ENCODE results near the gene WDPCP. TPM values are rescaled to one million over a fixed set of nuclear protein-coding genes. Genes with fewer than 3 reads are reported as not detected.

The WDPCP gene
- total RNA-seq, 2 experiments from 2014 or later, result 14.8 to 29.3 TPM

DNA sequence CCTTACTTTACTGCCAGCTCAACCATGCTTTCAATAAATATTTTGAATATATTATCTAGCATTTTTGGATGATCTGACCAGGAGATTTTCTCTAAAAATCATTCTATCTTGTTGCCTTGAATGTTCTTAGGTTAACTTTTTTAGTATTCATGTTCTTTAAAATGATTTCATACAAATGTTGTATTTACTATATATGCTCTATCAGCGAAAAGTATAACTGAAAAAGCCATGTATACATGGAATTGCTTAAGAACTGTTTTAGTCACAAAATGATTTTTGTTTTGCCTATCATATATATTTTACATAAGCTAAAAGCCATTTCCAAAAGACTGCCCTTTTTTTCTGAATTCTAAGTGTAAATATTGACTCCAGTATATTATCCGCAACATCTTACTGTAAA lies 213.9 kb downstream of the WDPCP start:
- Histone ChIP-seq H4K20me1 (ENCODE audit: insufficient read depth, low read length) (no peaks in the 10 kb centered on the region), H3K9me3 (ENCODE audit: low read length) (no peaks in the 10 kb centered on the region), H3K36me3 (ENCODE audit: insufficient read depth, low read length) (no peaks in the 10 kb centered on the region), H3K4me2 (ENCODE audit: low read length) (no peak overlapping the region), H2AFZ (ENCODE audit: low read length) (no peak overlapping the region), H3K27ac (ENCODE audit: low read depth, low read length, poor library complexity, severe bottlenecking) (no peak overlapping the region), H3K9me2 (ENCODE audit: insufficient read depth, low read length) (no peaks in the 10 kb centered on the region), H3K79me2 (ENCODE audit: insufficient read depth, low read depth, low read length) (no peaks in the 10 kb centered on the region), H3K4me3 (ENCODE audit: low read depth, low read length, poor library complexity, severe bottlenecking) (no peak overlapping the region), H3K4me1 (ENCODE audit: insufficient read depth, low read length, poor library complexity, severe bottlenecking) (no peaks in the 10 kb centered on the region)
- TF ChIP-seq CTCF (conservative IDR thresholded peaks at IDR 0.05; ENCODE audit: low read length), result no peak
- no peak for DNase-seq (ENCODE audit: low spot score)
- ChIA-PET CTCF (ENCODE audit: unreplicated experiment) (no interaction called here), POLR2A (no interaction called here)
- intact Hi-C loops (cut with micrococcal nuclease; ENCODE audit: unreplicated experiment), result no loop called here
- BruUV-seq (replicated peaks), result no TSS peak

DNA sequence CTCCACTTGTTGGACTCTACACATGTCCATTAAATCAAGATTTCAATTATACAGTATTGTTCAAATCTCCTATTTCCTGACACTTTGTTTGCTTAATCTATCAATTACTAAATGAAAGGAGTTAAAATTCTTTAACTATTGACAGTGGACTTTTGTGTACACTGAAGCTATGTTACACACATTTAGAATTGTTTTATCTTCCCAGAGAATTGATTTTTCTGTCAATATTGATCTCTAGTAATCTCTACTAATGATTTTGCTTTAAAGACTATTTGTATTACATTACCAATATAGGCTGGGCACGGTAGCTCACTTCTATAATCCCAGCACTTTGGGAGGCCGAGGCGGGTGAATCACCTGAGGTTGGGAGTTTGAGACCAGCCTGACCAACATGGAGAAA lies 215.7 kb downstream of the WDPCP start:
- BruUV-seq (replicated peaks), result no TSS peak
- no peaks in the 10 kb centered on the region for H3K4me1 ChIP-seq (ENCODE audit: insufficient read depth, low read length, poor library complexity, severe bottlenecking)
- H3K36me3 ChIP-seq (ENCODE audit: insufficient read depth, low read length), result no peaks in the 10 kb centered on the region
- H4K20me1 ChIP-seq (ENCODE audit: insufficient read depth, low read length), result no peaks in the 10 kb centered on the region
- no peak for DNase-seq (ENCODE audit: low spot score)
- H3K27ac ChIP-seq (ENCODE audit: low read depth, low read length, poor library complexity, severe bottlenecking), result no peak overlapping the region
- no peaks in the 10 kb centered on the region for H3K79me2 ChIP-seq (ENCODE audit: insufficient read depth, low read depth, low read length)
- intact Hi-C loops (cut with micrococcal nuclease; ENCODE audit: unreplicated experiment), result no loop called here
- H3K9me2 ChIP-seq (ENCODE audit: insufficient read depth, low read length), result no peaks in the 10 kb centered on the region
- no peak for TF ChIP-seq EZH2phosphoT487 (IDR thresholded peaks at IDR 0.05; ENCODE audit: borderline replicate concordance, low read depth, low read length)
- no peak for TF ChIP-seq CTCF (conservative IDR thresholded peaks at IDR 0.05; ENCODE audit: low read length)
- ChIA-PET POLR2A (no interaction called here), CTCF (ENCODE audit: unreplicated experiment) (no interaction called here)
- H3K4me3 ChIP-seq (ENCODE audit: low read depth, low read length, poor library complexity, severe bottlenecking), result no peak overlapping the region
- H2AFZ ChIP-seq (ENCODE audit: low read length), result no peak overlapping the region
- H3K4me2 ChIP-seq (ENCODE audit: low read length), result no peak overlapping the region
- H3K9me3 ChIP-seq (ENCODE audit: low read length), result no peaks in the 10 kb centered on the region

DNA sequence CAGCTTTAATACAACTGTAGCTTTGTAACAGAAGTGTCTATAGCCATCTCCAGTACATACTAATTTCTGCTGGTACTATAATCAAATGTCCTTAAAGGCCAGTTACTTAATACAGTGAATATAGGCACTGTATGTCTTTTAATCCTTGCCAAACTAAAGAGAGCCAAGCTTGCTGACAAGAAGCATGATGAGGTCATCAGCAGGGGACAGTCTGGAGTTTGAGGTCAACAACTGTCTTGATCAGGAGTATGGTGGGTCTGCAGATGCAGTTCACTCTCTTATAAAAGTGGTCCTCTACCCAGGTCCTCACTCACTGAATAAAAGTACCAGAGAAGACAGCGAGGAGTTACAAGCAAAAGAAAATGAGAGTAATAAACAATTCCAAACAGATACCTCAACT lies 219.1 kb downstream of the WDPCP start:
- POLR2A ChIA-PET, result interaction anchor here (0.7 to 1.0 kb wide), 3 partner anchors 9 to 419 kb away, joined by 3 read pairs; no protein-coding TSS in a partner anchor

More for the DNA sequence above, 219.1 kb downstream of the WDPCP start:
- no peak for DNase-seq (ENCODE audit: low spot score)
- Histone ChIP-seq H3K9me2 (ENCODE audit: insufficient read depth, low read length) (no peaks in the 10 kb centered on the region), H3K27ac (ENCODE audit: low read depth, low read length, poor library complexity, severe bottlenecking) (no peak overlapping the region), H3K79me2 (ENCODE audit: insufficient read depth, low read depth, low read length) (no peaks in the 10 kb centered on the region), H3K4me3 (ENCODE audit: low read depth, low read length, poor library complexity, severe bottlenecking) (no peak overlapping the region), H2AFZ (ENCODE audit: low read length) (no peak overlapping the region), H4K20me1 (ENCODE audit: insufficient read depth, low read length) (no peaks in the 10 kb centered on the region), H3K36me3 (ENCODE audit: insufficient read depth, low read length) (no peaks in the 10 kb centered on the region), H3K4me2 (ENCODE audit: low read length) (no peak overlapping the region), H3K4me1 (ENCODE audit: insufficient read depth, low read length, poor library complexity, severe bottlenecking) (no peaks in the 10 kb centered on the region), H3K9me3 (ENCODE audit: low read length) (no peaks in the 10 kb centered on the region)
- BruUV-seq (replicated peaks), result no TSS peak
- CTCF ChIA-PET (ENCODE audit: unreplicated experiment), result no interaction called here
- TF ChIP-seq EZH2phosphoT487 (IDR thresholded peaks at IDR 0.05; ENCODE audit: borderline replicate concordance, low read depth, low read length) (no peak), CTCF (conservative IDR thresholded peaks at IDR 0.05; ENCODE audit: low read length) (no peak)
- intact Hi-C loops (cut with micrococcal nuclease; ENCODE audit: unreplicated experiment), result no loop called here

Data from OCI-LY7 (cell line).